ENCODE results near the gene IKZF2.

Gene IKZF2

DNA sequence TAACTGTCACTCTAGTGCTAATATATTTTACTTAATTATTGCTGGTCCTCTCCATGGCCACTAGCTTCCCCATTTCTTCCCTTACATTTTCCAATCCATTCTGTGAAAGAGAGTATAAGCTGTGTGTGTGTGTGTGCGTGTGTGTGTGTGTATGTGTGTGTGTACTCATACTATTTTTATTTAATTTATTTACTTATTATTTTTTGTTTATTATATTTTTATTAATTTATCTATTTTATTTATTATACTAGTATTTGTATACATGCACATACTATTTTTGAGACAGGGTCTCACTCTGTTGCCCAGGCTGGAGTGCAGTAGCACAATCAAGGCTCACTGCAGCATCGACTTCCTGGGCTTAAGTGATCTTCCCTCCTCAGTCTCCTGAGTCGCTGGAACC is 59.6 kb downstream of the IKZF2 start:
- DNase-seq, result no peak

DNA sequence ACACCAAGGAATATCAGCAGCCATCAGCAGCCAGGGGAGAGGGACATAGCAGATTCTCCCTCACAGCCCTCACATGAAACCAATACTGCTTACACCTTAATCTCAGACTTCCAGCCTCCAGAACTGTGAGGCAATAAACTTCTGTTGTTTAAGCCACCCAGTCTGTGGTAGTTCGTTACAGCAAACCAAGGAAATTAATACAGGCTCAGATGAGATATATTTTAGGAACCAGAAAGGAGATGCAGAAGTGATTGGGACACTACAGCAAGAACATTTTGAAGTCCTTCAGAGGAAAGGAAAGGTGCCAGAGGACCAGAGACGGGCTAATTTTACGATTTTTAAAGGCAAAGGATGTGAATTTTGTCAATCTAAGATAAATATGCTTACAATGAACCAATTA is 60.6 kb downstream of the IKZF2 start:
- DNase-seq, result no peak

DNA sequence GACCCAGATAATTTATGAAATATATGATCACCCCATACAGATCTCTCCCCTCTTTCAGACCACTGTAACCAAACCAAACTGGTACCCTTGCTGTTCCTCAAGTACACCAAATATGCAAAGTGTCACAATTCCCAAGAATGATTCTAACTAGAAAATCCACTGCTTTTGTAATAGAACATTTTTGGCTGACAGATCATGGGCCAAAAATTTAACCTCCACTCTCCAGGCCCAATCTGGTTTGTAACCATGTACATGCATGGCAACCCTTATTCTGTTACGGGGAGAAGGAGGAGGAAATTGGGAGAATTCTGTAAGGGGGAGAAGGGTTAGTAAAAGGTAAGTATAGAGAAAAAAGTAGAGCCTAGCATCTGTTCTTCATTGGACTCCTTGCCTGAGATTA is 62.0 kb downstream of the IKZF2 start:
- DNase-seq, result no peak

DNA sequence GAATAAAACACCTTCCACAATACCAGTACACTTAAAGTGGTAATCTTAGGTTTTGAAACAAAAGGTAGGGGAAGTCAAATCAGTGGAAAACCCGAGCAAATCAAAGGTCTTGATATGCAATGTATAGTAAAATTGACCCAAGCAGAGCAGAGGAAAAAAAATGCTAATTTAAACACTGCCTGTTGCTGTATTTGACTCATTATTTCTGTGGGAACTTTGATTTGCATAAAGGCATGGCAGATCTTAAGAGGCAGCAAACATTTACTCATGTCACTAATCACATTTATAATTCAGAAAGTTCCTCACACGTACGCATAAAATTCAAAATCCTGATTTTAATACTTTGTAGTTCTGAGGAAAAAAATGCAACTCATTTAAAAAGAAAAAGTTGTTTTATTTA is 64.4 kb downstream of the IKZF2 start:
- no peak for DNase-seq

DNA sequence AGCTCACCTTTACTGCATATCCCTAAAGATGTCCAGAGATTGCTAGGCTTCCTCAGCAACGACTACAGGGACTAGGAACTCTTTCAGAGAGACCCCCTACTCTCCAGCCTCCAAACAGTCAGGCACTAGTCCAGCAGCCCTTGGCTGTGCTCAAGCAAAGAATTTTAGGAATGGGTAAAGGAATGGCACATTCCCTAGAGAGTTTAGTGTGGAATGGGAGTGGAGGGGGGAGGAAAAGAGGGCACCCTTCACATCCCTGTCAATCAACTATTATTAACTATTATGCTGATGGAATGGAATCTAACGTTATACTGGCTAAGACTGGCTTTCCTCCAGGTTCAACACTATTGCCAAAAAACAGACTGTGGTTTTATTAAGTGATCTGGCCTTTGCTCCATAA is 64.8 kb downstream of the IKZF2 start:
- no peak for DNase-seq

DNA sequence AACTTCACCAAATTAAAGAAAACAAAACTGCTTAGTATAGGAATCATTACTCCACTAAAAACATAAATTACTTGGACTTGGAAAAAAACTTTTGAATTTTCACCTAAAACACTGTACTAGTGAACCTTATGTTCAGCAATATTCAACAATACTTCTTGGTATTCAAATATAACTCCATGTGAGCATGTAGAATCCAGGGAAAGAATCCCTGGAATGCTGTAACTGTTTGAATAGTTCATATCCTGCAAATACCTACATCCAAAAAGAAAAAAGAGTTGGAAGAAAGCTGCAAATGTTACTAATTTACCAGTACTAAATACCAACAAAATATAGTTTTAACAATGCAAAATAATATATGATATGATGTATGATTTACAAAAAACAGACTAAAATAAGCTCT is 65.4 kb downstream of the IKZF2 start:
- no peak for DNase-seq

DNA sequence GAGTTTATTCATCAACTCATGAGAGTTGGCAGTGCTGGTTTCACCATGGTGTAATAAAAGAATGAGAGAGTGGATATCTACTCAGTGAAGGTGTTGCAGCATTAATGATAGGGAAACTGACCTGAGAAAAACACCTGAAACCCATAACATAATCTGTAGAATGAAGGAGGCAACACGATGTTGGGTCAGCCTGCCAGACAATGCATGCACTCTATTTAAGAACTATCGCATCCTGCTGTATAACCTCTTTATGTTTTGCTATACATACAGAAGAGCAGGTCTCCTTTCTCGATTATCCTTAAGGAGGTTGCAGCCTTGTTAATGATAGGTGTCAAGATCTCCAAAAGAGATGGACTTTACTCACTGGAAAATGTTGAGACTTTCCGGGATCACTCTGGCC is 65.9 kb downstream of the IKZF2 start:
- DNase-seq, result no peak

DNA sequence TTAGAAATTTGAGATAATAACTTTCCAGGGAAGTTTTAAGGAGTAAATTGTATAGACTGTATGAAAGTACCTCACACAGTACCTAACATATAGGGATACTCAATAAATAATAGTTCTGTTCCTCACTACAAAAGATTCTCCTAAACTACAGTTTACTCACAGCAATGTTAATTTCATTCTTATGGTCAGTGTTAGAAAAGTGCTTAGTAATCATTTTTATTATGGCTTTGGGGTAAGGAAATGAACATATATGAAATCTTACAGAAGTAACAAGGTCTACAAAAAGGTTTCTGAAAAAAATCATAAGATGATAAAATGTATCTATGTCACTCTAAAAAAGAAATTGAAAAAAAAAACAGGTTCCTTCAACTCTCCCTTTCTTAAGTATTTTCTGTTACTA is 67.2 kb downstream of the IKZF2 start:
- no peak for DNase-seq

DNA sequence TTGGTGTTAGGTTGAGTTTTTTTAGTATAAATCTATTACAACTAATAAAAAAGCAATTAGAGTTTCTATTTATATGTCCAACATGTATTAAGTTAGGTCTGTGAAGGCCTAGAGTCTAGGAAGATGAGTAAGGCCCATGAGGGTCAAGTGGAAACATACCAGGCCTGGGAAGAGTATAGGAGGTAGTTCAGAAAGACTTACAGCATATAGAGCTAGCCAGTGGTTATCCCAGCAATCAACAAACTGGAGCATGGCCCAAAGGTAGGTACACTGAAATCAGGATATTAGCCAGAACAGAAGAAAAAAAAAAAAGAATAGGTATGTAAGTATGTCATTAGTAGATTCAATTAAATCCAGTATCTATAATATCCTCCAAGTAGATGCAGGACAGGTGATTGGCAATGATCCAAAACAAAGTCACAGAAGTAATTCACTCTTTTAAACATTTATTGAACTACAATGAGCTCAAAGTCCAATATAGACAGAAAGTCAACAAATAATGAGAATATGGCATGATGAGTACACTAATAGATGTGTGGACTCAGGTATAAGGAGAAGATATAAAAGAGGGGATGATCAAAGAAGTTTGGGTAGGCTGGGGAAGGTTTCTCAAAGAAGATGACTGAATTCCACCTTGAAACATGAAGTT is 70.3 kb downstream of the IKZF2 start:
- no peak for DNase-seq

DNA sequence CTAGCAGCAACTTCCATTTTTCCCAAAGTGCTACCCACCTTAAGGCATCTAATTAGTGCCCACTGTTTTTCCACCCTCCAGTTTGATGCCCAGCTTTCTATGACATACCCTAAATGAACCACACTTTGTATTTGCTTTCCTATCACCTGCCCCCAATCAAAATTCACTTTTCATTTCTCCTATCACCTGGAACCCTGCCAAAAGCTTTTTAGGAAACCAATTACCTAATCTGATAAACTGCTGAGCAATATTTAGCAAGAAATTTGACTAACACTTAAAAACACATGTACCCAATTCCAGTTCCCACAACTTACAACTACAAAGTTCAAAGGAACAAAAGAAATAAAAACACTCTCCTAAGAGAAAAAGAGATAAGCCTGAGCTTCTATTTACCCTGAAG is 71.7 kb downstream of the IKZF2 start:
- no peak for DNase-seq

DNA sequence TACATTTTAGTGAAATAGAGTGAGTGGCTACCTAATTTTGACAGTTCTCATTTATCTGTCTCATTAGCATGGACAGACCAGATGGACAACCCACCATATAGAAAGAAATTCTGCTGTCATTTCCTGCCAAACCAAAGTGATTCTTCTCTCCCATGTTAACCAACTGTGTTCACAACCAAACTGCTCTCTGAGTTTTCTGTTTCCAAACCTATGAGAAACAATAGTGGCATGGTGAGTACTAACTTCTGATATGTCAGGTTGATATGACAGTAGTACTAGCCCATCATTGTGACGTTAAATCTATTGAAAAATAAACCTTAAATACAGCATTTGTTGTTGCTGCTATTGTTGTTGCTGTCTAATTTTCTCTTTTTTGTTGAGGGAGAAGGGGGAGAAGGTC is 72.7 kb downstream of the IKZF2 start:
- no peak for DNase-seq

DNA sequence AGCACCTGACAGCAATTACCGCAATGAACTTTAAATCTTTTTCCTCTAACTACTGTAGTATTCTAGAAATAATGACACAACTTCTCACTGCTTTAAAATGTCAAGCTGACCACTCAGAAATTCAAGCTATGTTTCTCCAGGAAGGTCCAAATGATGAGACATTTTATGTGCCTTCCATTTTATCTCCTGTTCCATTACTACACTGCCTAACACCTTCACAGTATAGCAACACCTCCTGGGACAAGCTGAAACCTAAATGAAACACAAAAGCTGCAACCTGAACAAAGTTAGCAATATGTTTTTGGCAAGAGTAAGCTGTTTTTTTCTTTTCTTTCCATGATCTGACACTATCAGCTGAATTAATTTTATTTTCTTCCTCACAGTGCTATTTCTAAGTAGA is 81.9 kb downstream of the IKZF2 start:
- DNase-seq, result no peak

DNA sequence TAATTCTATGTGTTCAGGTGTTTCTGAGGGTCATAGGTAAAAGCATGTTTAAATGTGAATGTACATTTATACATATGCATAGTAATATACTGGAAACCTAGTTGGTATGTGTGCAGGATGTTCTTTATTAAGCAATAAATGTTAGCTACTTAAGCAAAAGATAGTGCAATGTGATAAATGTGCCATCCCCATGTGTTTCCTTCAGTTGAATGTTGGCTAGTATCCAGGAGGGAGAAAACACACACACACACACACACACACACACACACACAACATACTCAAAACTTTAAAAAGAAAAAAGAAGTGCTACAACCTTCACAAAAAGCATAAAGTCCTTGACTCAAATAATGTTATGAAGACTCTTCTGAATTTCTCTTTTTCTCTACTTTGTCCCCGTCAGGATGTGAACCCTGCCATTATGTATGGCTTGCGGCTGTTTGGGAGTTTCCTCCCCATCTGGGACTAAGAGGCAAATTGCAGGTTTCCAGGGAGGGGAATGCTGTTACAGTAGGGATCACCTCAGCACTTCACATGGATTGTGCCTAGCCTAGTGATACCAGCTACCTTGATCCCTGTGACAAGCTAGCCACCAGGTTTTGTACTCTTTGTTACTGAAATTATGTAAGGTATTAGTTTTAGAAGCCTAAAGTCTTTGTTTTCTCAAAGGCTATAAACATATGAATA is 82.6 kb downstream of the IKZF2 start:
- DNase-seq, result no peak

DNA sequence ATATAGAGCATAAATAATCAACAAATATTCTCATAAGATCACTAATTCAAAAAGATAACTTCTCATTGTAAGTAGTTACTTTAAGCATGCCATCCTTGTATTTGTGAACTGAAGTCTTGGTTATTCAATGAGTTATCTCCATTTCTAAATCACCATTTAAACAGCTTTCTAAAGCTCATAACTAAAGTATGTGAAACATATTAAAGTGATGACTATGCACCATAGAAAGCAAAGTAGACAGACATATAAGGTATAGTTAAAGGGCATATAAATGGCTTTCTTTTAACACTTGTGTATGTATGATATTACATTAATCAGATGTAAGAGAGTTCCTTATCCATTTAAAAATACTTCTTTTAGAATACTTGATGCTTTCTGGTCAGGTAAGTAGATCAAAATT is 83.5 kb downstream of the IKZF2 start:
- no peak for DNase-seq

DNA sequence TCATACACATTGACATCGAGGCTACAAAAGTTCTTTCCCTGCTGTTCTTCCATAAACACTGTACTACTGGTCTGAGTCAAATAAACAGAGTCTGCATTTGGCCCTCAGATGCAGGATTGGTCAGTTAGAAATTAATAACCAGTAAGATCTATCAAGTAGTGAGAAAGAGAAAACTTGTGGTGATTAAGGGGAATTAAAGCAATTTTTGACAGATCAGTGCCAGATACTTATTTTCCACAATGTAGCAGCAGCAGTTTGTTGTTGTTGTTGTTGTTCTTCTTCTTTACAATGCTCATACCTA is 85.0 kb downstream of the IKZF2 start:
- DNase-seq, result no peak

DNA sequence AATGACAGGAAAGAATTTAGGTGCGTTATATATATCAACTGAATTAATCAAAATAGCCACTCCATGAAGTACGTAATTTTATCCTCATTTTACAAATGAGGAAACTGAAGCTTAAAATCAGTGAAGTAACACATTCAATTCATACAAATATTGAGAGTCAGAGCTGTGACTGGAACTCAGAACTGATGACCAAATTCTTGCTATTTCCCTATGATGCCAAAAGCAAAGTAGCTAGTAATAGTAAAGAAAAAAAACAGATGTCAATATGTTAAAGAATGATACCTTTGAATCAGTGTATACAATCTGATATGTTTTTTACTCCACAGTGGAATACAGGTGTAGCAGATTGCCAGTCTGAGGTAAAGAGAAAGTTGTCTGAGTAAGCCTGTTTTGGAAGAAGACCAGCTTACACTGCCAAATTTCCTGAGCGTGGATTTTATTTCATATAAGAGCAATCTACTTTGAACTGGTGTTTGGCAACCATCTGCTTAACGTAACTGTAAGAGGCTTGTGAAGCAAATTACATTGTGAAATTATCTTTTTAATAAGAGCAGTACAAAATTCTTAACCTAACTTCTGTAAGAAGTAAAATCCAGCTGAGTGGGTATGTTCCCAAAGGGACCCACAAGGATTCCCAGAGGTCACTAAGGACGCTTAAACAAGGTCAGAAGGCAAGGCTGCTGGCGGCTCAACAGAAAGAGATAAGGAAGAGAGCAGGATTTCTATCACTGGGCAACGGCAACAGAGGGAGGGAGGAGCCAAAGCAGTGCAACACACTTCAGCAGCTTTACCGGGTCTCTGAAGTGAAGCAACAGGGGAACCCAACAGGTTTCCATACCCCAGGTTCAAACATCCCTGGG is 85.6 kb downstream of the IKZF2 start:
- peak; percentile 4 for DNase-seq

DNA sequence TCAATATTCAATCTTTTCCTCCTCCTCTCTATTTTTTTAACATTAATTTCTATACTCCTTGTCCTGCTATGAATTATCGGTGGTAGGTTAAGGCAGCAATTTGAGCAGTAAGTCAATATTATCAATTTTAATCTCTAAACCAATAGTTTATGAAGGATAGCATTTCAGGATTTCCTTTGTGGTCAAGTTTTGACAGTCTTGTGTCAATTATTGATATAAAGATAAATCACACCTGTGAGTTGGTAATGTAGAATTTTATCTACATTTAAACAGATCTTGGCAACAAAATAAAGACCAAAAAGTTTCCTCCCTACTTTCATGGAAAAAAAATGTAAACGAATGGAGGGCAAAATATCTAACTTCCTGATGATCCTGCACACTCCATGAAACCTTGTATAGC is 87.3 kb downstream of the IKZF2 start:
- DNase-seq, result no peak

DNA sequence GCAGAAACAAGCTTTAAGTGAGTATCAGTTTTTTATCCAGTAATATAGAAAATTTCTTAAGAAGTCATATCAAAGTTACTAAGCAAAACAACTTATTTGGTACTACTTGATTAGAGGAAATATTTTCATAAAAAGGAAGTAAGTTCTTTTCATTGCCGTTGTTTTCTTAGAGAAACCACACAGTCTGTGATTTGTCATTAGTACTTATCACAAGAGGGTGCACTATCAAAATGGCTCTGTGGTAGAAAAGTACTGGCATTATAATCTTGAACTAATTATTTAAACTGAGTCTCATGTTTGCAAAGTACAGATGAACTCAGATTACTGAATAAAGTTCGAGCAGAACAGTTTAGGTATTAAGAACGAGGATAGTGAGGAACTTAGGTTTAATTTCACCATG is 93.4 kb downstream of the IKZF2 start:
- DNase-seq, result no peak

DNA sequence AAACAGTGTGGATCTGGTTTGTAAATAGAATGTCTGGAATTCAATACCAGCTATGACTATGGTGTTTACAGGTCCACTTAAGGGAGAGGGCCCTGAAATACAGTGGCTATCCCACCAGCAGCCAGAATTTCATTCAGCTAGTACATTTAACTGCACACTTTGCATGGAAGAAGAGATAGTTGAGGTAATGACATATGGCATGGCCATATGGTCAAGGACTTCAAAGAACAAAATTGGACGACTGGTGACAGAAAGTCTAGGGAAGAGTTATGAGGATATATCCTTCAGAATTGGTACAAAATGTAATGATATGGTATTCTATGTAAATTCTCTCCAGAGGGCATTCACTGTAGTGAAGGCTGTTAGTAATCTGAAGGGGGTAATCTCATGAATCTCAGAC is 105.0 kb downstream of the IKZF2 start:
- peak; percentile 2 for DNase-seq

DNA sequence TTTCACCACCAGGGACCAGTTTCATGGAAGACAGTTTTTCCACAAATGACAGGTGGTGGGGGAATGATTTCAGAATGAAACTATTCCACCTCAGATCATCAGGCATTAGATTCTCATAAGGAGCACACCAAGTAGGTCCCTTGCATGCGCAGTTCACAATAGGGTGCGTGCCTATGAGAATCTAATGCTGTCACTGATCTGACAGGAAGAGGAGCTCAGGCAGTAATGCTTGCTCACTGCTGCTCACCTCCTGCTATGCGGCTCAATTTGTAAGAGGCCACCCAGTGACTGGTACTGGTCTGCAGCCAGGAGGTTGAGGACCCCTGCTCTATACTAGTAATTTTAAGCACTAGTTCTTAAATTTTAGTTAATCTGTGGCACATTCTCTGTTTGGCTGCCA is 107.8 kb downstream of the IKZF2 start:
- DNase-seq, result no peak

DNA sequence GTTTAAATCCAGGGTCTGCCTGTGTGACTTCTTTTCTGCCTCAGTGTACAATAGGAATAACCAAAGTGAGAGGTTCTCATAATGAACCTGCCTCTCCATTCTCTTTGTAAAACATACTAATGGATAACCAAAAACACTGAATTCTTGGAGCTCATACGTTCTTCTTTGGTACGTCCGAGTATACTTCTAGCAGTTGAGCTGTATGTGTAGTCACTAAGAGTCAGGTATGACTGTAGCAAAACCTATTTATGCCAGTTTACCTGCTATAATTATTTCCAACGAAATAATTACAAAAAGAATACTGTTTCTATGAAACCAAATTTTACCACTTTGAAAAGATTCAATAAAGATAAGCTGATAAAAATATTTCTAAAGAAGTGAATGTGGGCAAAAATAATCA is 109.2 kb downstream of the IKZF2 start:
- DNase-seq, result no peak

DNA sequence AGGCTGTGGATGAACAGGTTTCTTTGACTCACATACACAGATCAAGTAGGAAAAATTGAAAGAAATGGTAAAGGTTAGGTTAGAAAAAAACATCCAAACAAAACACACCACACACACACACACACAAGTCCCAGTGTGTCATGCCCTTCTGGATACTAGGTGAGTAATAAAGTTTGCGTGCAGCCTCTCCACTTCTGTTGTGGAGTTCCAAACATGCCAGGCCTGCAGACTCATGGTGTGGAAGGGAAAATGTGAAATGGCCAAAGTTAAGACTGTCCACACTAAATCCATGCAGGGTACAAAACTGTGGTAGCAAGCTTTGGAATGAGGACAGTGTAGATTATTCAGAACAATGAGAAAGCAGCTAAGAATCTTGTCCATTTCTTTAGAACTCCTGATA is 114.6 kb downstream of the IKZF2 start:
- no peak for DNase-seq

DNA sequence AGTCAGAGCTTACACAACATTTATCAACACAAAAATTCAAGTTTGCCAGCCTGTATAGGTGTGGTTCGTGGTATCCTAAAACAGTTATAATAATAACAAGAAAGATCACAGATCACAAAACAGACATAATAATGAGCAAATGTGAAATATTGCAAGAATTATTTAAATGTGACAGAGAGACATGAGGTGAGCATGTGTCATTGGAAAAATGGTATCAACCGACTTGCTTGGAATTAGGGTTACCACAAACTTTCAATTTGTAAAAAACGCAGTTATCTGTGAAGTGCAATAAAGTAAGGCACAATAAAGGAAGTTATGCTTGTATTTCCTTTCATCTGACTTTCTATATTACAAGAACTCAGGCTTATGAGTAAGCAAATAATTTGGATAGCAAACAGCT is 116.8 kb downstream of the IKZF2 start:
- no peak for DNase-seq

DNA sequence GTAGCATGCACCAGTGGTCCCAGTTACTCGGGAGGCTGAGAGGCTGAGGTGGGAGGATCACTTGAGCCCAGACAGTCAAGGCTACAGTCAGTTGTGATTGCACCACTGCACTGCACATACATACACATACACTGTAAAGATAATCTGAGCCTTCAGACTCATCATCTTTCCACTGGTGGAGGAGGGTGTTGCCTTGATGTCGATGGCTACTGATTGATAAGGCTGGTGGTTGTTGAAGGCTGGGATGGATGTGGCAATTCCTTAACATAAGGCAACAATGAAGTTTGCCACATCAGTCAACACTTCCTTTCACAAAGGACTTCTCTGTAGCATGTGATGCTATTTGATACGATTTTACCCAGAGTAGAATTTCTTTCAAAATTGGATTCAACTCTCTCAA is 118.8 kb downstream of the IKZF2 start:
- no peak for DNase-seq

DNA sequence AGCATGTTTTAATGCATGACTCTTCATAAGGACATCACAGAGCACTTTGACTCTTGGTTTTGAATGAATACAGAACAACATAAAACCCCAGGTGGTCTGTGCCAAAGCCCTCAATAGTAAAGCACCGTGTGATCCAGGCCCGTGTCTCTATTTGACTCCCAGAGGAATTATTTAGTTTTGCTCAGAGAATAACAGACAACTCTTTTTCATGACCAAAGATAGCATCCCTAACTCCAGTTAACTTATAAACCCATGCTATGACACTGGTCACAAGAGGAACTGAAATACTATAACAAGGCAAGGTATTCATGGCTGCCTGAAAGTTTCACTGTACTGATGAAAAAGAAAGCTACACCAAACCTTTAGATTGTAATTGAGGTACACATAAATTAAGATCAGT is 128.4 kb downstream of the IKZF2 start:
- no peak for DNase-seq

All from NCI-H1694 (cell line).